CD4-positive, alpha-beta T cell treated with Interleukin-4 for 4 hours (primary cell): ENCODE results near the gene C1QC.

Experiments used
- DNase-seq: peaks from one replicate; pipeline ENCODE4 v3.0.0-alpha.2; 2020

C1QC gene

GRCh38 chr1:22621761-22622160, 21.7 kb upstream of the C1QC start:
- DNase-seq: no peak

- DNase-seq: no peak
These were observed 18.0 kb upstream of the C1QC start for GRCh38 chr1:22625262-22625925.

GRCh38 chr1:22626237-22627157, 16.9 kb upstream of the C1QC start:
- no peak for DNase-seq

- no peak for DNase-seq
These were observed 16.1 kb upstream of the C1QC start for GRCh38 chr1:22627331-22627730.

GRCh38 chr1:22628698-22629444, 14.6 kb upstream of the C1QC start:
- no peak for DNase-seq

- no peak for DNase-seq
These were observed 13.5 kb upstream of the C1QC start for GRCh38 chr1:22629886-22630285.

DNA sequence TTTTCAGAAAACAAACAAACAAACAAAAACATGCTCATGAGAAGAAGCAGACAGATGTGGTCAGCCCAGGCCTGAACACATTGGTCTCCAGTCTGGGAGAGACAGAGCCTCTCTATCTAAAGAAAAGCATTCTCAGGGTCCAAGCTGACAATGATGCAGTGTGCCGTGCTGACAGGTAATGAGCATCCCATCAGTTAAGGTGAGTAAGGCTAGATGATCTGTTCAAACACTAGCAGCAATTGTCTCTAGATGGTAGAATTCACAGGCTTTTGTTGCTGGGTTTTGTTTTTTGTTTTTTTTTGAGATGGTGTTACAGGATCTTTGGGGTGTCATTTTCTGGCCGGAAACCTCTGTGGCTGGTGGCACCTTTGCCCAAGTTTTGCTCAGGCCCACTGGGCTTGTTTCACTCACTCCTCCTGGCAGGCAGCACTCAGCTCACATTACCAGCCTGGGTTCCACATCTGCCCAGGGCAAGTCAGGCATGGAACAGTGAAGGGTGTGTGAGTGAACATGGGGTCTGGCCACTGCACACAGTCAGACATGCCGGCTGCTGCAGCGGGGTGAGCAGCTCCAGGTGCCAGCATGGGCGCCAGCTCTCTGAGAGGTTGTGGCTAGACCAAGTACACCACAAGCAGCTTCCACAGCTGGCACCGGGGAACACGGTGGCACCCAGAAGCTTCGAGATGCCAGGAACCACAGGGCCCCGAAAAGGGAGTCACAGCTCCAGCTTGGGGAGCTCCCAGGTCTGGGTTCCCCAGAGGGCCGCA, 9.6 kb upstream of the C1QC start:
- no peak for DNase-seq

DNA sequence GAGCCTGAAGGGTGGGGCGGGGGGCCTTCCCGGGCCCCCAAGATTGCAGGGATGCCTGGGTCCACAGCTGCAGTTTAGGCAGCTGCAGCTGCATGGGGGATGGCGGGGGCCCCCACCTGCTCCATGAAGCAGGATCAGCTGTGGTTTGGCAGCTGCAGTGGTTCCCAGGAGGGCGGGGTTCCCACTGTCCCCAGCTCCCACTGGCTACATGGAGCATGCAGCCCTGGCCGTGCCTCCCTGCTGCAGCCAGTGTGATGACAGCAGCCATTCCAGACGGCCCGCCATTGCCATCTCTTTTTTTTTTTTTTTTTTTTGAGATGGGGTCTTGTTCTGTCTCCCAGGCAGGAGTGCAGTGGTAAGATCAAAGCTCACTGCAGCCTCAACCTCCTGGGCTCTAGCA, 8.0 kb upstream of the C1QC start:
- no peak for DNase-seq

- DNase-seq: no peak
These were observed 7.1 kb upstream of the C1QC start, which contains the start of gene C1QA for GRCh38 chr1:22636353-22636752. Gene C1QA (plus strand): TSS chr1:22636628. CDS start chr1:22637617, 989 bp downstream.

DNA sequence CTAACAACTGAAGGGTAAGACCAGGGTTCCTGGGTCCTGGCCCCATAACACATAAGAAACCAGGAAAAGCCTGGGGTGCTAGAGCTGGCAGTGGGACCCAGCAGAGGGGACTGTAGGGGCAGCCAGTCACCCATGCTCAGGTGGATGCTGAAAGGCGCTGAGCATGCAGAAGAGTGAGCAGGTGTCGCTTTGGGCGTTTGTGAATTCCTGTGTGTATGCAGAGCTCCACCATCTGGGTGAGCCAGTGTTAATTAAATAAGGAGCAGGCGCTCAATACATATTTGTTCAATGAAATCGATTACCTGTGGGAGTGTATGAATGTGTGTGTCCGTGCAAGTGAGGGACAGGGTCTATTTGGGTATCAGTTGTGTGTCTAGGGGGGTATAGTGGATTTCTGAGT, 6.5 kb upstream of the C1QC start:
- no peak for DNase-seq

- no peak for DNase-seq
These were observed 5.5 kb upstream of the C1QC start for GRCh38 chr1:22637907-22638445.

DNA sequence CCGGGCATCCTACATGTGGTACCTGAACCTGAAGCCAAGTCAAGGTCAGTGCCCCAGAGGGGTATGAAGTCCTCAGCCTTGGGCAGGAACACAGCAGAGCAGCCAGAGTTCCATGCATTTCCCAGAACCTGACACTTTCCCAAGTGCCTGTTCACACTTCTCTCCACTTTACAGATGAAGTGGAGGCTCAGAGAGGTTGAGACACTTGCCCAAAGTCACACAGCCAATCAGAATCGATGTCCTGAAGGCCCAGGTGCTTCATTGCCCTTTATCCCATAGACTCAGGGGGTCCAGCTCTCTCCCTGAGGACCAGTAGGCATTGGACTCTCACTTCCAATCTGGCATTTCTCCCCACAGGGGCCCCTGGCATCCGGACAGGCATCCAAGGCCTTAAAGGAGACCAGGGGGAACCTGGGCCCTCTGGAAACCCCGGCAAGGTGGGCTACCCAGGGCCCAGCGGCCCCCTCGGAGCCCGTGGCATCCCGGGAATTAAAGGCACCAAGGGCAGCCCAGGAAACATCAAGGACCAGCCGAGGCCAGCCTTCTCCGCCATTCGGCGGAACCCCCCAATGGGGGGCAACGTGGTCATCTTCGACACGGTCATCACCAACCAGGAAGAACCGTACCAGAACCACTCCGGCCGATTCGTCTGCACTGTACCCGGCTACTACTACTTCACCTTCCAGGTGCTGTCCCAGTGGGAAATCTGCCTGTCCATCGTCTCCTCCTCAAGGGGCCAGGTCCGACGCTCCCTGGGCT, 4.8 kb upstream of the C1QC start:
- no peak for DNase-seq

- DNase-seq: no peak
These were observed 4.1 kb upstream of the C1QC start for GRCh38 chr1:22639286-22639685.

DNA sequence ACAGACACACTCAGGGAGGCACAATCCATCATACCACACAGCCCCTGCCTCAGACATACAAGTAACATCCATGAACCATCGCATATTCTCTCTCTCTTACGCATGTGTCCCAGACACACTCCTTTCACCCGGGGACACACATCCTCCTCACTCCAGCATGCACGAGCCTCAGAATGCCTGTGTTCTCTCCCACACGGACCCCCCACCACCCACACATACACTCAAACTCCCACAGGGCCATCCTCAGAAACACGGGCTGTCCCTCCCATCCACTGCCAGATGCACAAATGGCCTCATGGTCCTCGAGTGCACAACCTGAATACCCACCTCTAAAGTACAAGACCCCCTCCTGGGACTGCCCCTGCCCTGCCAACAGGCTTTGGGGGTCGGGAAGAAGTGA, 2.2 kb upstream of the C1QC start:
- DNase-seq: no peak

DNA sequence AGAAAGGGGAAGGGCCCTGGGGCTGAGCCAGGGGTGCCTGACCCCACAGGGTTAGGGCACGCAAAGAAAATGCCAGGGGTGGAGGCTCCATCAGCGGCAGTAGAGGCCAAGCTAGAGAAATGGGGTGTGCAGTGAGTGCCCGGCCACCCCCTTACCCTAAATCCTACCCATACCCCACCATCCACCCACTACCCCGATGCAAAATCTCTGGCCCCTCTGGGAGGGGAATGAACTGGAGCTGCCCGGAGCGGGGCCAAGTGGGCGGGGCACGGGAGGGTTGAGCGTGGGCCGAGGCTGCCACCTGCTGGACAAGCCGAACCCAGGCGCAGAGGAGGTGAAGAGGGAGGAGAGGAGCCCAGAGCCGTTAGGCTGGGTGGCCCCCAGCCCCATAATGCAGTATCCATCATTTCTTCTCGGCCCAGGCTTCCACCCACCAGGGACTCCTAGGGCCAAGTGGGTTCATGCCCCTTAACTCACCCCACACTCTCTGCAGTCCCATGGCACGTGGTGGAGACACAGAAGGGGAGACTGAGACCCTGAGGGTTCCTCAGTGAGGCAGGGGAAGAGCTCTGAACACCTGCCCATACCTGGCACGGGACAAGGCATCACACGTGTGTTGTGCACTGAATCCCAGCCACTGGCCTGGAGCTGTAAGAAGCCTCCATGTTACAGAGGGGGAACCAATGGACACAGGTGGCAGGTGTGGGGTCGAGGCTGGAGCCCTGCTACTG, 1.4 kb upstream of the C1QC start:
- peak; percentile 39 for DNase-seq

DNA sequence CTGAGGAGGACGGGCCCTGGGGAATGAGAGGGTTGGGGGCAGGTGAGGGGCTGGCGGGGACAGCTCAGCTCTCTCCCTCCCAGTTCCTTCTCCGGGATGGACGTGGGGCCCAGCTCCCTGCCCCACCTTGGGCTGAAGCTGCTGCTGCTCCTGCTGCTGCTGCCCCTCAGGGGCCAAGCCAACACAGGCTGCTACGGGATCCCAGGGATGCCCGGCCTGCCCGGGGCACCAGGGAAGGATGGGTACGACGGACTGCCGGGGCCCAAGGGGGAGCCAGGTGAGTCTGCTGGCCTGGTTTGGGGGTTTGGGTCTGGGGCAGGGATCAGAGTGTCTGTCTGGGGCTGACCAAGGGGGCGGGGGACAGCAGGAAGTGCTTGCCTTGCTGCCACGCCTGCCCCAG, 495 bp downstream of the C1QC start:
- no peak for DNase-seq

DNA sequence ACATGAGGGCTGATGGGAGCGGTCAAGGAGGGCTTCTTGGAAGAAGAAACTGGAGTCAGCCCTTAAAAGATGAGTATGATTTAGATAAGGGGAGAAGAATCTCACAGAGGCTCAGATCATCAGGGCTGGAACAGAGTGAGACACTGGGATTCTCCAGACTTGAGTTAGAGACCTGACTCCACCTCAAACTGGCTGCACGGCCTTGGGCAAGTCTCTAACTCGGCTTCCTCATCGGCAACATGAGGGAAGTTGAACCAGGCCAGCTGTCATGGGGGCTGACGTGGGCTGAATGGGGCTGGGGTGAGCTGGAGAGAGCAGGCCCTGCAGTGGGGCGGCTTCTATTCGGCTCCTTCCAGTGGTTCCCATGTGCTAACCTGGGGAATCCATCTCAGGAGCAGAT, 2.5 kb downstream of the C1QC start:
- DNase-seq: no peak

DNA sequence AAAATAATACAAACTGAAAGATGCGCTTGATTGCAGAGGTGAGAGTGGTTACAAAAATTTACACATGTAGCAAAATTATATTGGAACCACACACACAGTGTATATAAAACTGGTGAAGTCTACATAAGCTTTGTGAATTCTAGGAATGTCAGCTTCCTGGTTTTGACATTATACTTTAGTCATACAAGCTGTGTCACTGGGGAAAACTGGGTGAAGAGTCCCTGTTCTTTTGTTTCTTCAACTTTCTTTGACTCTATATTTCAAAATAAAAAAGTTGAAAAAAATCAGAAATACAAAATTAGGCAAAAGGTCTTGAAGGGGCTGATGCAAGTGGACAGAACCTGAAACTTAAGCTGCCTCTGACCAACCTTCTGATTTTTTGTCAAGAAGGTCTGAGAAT, 3.0 kb downstream of the C1QC start:
- no peak for DNase-seq

DNA sequence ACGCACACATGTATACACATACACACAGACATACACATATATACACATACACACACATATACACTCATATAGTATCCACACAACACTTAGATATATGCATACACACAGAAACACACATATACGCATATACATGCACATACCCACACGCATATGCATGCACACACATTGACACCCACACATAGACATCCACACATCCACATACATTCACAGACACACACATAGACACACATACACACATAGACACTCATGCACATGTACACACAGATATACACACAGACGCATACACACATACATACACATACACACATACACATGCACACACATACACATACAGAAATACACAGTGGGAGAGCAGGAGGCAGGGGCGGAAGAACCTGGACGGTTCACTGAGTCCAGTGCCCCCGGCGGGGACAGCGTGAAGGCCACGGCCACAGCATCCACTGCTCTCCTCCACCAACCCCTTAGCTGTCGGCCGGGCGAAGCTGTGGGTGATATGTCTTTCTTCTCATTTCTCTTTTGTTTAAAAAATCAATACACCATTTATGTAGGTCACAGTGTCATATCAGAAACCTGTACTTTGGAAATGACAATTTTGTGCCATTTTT, 6.8 kb downstream of the C1QC start:
- no peak for DNase-seq
